CD4-positive, alpha-beta T cell (primary cell): ENCODE results near the gene NANOGP8. TPM values are rescaled to one million over a fixed set of nuclear protein-coding genes. Genes with fewer than 3 reads are reported as not detected.

ENCODE experiments used
- ATAC-seq: fragments of 200-7000 bp; cut with Tn5 transposase; one replicate; pipeline ENCODE4 v1.10.0; 2022; ENCODE audit warnings: mild to moderate bottlenecking; ENCODE audit not compliant: poor library complexity
- CTCF ChIA-PET: fragments of 350-600 bp; sonication (Branson Sonifier 250); formaldehyde crosslinking; loops from one replicate; lab custom pipeline; 2021; ENCODE audit warnings: antibody characterized with exemption, inconsistent platforms; lab: Charles Lee
- POLR2A ChIA-PET: fragments of 350-600 bp; sonication (Branson Sonifier 250); formaldehyde crosslinking; loops from one replicate; lab custom pipeline; 2021; ENCODE audit warnings: antibody characterized with exemption, inconsistent platforms; lab: Charles Lee
- DNase-seq, 14 experiments: peaks; one replicate each; pipeline ENCODE4 v3.0.0-alpha.2; 2013 to 2020; ENCODE audit warnings: mixed read lengths in 2 of 14
- H3K27ac ChIP-seq, 2 donors: one replicate each; pipeline versions ENCODE4 v1.5.1 to v1.7.0; 2013; ENCODE audit warnings: low read length in 2 of 2, low read depth in 1 of 2, mild to moderate bottlenecking in 1 of 2
- H3K27me3 ChIP-seq, 2 experiments: 1 replicate in 1 of 2; 2 replicates in 1 of 2; pipeline versions ENCODE4 v1.6.1 to v1.7.0; 2013; ENCODE audit warnings: low read length in 2 of 2, control low read depth in 1 of 2, mild to moderate bottlenecking in 1 of 2, moderate library complexity in 1 of 2; ENCODE audit not compliant: insufficient read depth in 2 of 2, control insufficient read depth in 1 of 2
- H3K36me3 ChIP-seq: one replicate; pipeline ENCODE4 v1.6.1; 2013; ENCODE audit warnings: low read length, control low read depth; ENCODE audit not compliant: insufficient read depth
- H3K4me1 ChIP-seq: one replicate; pipeline ENCODE4 v1.6.1; 2013; ENCODE audit warnings: low read length, control low read depth; ENCODE audit not compliant: insufficient read depth
- H3K4me3 ChIP-seq: one replicate; pipeline ENCODE4 v1.5.1; 2013; ENCODE audit warnings: mild to moderate bottlenecking, low read length, moderate library complexity
- H3K9me3 ChIP-seq, 2 experiments: 1 replicate in 1 of 2; 2 replicates in 1 of 2; pipeline versions ENCODE4 v1.6.1 to v1.7.0; 2013; ENCODE audit warnings: low read length in 2 of 2, mild to moderate bottlenecking in 2 of 2, control low read depth in 1 of 2, moderate library complexity in 1 of 2; ENCODE audit not compliant: control insufficient read depth in 1 of 2, insufficient read depth in 1 of 2
- H3K27ac Mint-ChIP-seq: one replicate; pipeline ENCODE4 v1.8.0; 2020; ENCODE audit warnings: mixed read lengths
- H3K27me3 Mint-ChIP-seq: one replicate; pipeline ENCODE4 v1.8.0; 2021; ENCODE audit warnings: mixed read lengths
- H3K36me3 Mint-ChIP-seq: one replicate; pipeline ENCODE4 v1.8.0; 2021; ENCODE audit warnings: low read depth, mixed read lengths
- H3K4me1 Mint-ChIP-seq: one replicate; pipeline ENCODE4 v1.8.0; 2021; ENCODE audit warnings: low read depth, mixed read lengths
- H3K4me3 Mint-ChIP-seq: one replicate; pipeline ENCODE4 v1.8.0; 2020; ENCODE audit warnings: mild to moderate bottlenecking, mixed read lengths
- H3K9me3 Mint-ChIP-seq: one replicate; pipeline ENCODE4 v1.8.0; 2020; ENCODE audit warnings: mixed read lengths
- CTCF ChIP-seq: fragments of 200-600 bp; IDR thresholded peaks from one replicate; pipeline ENCODE4 v1.8.0; 2022; ENCODE audit warnings: antibody characterized with exemption, mild to moderate bottlenecking
- intact Hi-C, 2 experiments: fragments of 100-400 bp; cut with DNase I in 1 of 2; cut with micrococcal nuclease in 1 of 2; formaldehyde crosslinking; loops; one replicate each; pipeline versions ENCODE4 v1.15.1 to v1.9.0; 2023 to 2025; cut with DNase I, micrococcal nuclease
- total RNA-seq, 174 experiments: library from RNA in 2 of 174; stranded (reverse) in 2 of 174; gene quantifications; one replicate each; pipeline ENCODE4 v1.2.3 and lab custom pipeline; 2021 to 2026

The NANOGP8 gene
- total RNA-seq, 2 experiments from 2014 or later: not detected

DNA sequence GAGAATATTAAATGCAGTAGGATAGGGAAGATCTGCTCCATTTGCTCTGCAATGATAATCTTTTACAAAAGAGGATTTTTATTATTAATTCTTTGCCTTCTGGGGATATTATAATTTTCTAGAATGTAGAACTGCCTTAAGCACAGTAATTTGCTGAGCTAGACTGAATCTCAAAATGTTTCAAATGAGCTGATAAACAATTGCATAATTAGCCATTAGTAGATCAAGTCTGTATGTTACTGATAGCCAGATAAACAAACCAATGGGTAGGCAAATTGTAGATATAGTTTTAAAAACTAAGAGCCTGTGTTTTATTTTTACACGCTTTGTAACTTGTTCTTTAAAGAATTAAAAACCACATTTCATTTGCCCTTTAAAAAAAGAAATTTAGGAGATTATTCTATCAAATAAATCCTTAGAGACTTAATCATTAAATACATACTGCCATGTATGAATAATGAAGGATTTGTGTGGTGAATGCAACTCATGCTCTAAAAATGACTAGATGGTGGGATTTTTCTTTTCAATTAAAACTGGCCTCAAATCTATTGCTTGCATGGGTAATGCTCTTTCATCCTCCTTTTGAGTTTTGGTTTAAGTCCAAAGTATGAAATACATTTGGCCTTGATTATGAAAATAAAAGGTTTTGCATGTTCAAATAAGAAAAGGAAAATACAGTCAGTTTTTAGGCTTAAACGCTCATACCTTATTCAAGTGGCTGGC lies 32.6 kb upstream of the NANOGP8 start:
- DNase-seq (no peak), ATAC-seq (no peak)
- intact Hi-C loops: no loop called here
- Histone ChIP-seq H3K27ac (no peak overlapping the region), H3K27me3 (no peaks in the 10 kb centered on the region), H3K9me3 (peaks cover 0 to 6% of the 10 kb centered on the region in 2 experiments), H3K4me3 (no peak overlapping the region), H3K4me1 (no peaks in the 10 kb centered on the region), H3K36me3 (no peaks in the 10 kb centered on the region)
- Mint-ChIP-seq H3K36me3 (no peaks in the 10 kb centered on the region), H3K9me3 (no peaks in the 10 kb centered on the region), H3K27me3 (no peaks in the 10 kb centered on the region), H3K27ac (no peak overlapping the region), H3K4me3 (no peak overlapping the region), H3K4me1 (no peaks in the 10 kb centered on the region)
- TF ChIP-seq CTCF: no peak
- ChIA-PET POLR2A (no interaction called here), CTCF (no interaction called here)

GRCh38 chr15:35115155-35115725 lies 30.1 kb upstream of the NANOGP8 start:
- no peaks in the 10 kb centered on the region for H3K4me1 Mint-ChIP-seq
- no peak for DNase-seq
- no peaks in the 10 kb centered on the region for H3K27me3 Mint-ChIP-seq
- Histone ChIP-seq H3K36me3 (no peaks in the 10 kb centered on the region), H3K27me3 (no peaks in the 10 kb centered on the region), H3K4me1 (no peaks in the 10 kb centered on the region), H3K9me3 (no peaks in the 10 kb centered on the region), H3K27ac (no peak overlapping the region), H3K4me3 (no peak overlapping the region)
- H3K9me3 Mint-ChIP-seq: no peaks in the 10 kb centered on the region
- no peak for ATAC-seq
- H3K4me3 Mint-ChIP-seq: no peak overlapping the region
- CTCF ChIA-PET: no interaction called here
- POLR2A ChIA-PET: no interaction called here
- no peaks in the 10 kb centered on the region for H3K36me3 Mint-ChIP-seq
- intact Hi-C loops: no loop called here
- TF ChIP-seq CTCF: no peak
- no peak overlapping the region for H3K27ac Mint-ChIP-seq

DNA sequence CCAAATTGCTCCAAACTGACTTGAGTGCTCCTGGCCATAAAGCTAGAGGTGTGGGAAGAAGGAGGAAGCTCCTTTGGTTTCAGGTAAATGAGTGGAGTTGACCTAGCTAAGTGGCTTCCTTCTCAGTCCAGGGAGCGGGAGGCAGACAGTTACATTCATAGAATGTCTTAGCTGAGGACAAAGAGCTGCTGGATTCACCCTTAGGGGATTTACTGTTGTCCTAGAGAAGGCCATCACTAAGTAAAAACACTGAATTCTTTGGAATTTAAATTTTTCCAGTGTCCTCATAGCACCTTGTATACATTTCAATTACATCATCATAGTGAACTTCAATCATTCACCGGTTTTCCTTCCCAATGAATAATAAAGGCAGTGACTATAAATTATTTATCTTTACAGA lies 27.3 kb upstream of the NANOGP8 start:
- Histone ChIP-seq H3K27ac (no peak overlapping the region), H3K9me3 (no peaks in the 10 kb centered on the region), H3K36me3 (no peaks in the 10 kb centered on the region), H3K27me3 (no peaks in the 10 kb centered on the region), H3K4me1 (no peaks in the 10 kb centered on the region), H3K4me3 (no peak overlapping the region)
- intact Hi-C loops: no loop called here
- no peaks in the 10 kb centered on the region for H3K4me1 Mint-ChIP-seq
- no peak for DNase-seq
- POLR2A ChIA-PET: no interaction called here
- no peaks in the 10 kb centered on the region for H3K36me3 Mint-ChIP-seq
- H3K4me3 Mint-ChIP-seq: no peak overlapping the region
- no peak for TF ChIP-seq CTCF
- ATAC-seq: no peak
- CTCF ChIA-PET: no interaction called here
- no peaks in the 10 kb centered on the region for H3K27me3 Mint-ChIP-seq
- H3K9me3 Mint-ChIP-seq: no peaks in the 10 kb centered on the region
- H3K27ac Mint-ChIP-seq: no peak overlapping the region
